HL-60 (cell line): ENCODE data around the gene AP1B1.

Source experiments
- DNase-seq, 2 experiments: peaks; one replicate each; pipeline ENCODE4 v3.0.0-alpha.2; 2010 to 2020; ENCODE audit warnings: low read depth in 1 of 2, low spot score in 1 of 2
- H3K27ac ChIP-seq: fragments of 250-450 bp; sonication (Bioruptor Pico); replicated peaks from 2 replicates; pipeline ENCODE4 v1.5.1; 2020; ENCODE audit warnings: mild to moderate bottlenecking, moderate library complexity
- H3K27me3 ChIP-seq: fragments of 250-450 bp; sonication (Bioruptor Pico); 2 replicates; pipeline ENCODE4 v1.5.1; 2021; ENCODE audit warnings: mild to moderate bottlenecking, moderate library complexity; ENCODE audit not compliant: insufficient read depth, poor library complexity, severe bottlenecking
- H3K4me3 ChIP-seq: replicated peaks from 2 replicates; pipeline ENCODE4 v1.5.1; 2011; ENCODE audit warnings: mild to moderate bottlenecking, control low read depth, low read length; ENCODE audit not compliant: insufficient read depth
- CTCF ChIP-seq: IDR thresholded peaks from one replicate; pipeline ENCODE4 v1.5.1; 2011; ENCODE audit warnings: low read length, control low read depth, inconsistent platforms; ENCODE audit not compliant: insufficient read depth
- GABPA ChIP-seq: IDR thresholded peaks from 2 replicates; pipeline ENCODE4 v1.6.1; 2012; ENCODE audit warnings: low read depth
- POLR2AphosphoS5 ChIP-seq: IDR thresholded peaks from 2 replicates; pipeline ENCODE4 v1.6.1; 2012; ENCODE audit warnings: low read depth
- REST ChIP-seq: IDR thresholded peaks from 2 replicates; pipeline ENCODE4 v1.6.1; 2012; ENCODE audit warnings: low read depth; ENCODE audit not compliant: insufficient replicate concordance
- SPI1 ChIP-seq: IDR thresholded peaks from 2 replicates; pipeline ENCODE4 v1.6.1; 2012; ENCODE audit warnings: low read depth, mild to moderate bottlenecking, borderline replicate concordance

AP1B1 gene

GRCh38 chr22:29323641-29324040 lies 64.7 kb downstream of the AP1B1 start:
- TF ChIP-seq REST = no peak
- no peak for TF ChIP-seq GABPA
- no peak for TF ChIP-seq POLR2AphosphoS5
- no peak for TF ChIP-seq CTCF
- no peak for TF ChIP-seq SPI1
- DNase-seq = no peak
- Histone ChIP-seq H3K27ac (no peak overlapping the region), H3K27me3 (no peaks in the 10 kb centered on the region), H3K4me3 (no peak overlapping the region)

- no peak overlapping the region for H3K4me3 ChIP-seq
- no peak for DNase-seq
- H3K27ac ChIP-seq = no peak overlapping the region
- H3K27me3 ChIP-seq = peaks cover 10% of the 10 kb centered on the region
- no peak for TF ChIP-seq SPI1
- no peak for TF ChIP-seq REST
- no peak for TF ChIP-seq GABPA
- TF ChIP-seq POLR2AphosphoS5 = no peak
- TF ChIP-seq CTCF = no peak
These were observed 67.8 kb downstream of the AP1B1 start for GRCh38 chr22:29320546-29320945.

GRCh38 chr22:29319072-29319471 lies 69.3 kb downstream of the AP1B1 start:
- no peak overlapping the region for H3K4me3 ChIP-seq
- H3K27ac ChIP-seq = no peak overlapping the region
- TF ChIP-seq REST (no peak), SPI1 (no peak), CTCF (no peak), GABPA (no peak), POLR2AphosphoS5 (no peak)
- peaks cover 19% of the 10 kb centered on the region for H3K27me3 ChIP-seq
- DNase-seq = no peak
